IMR-90 (cell line): Measurements from ENCODE around the gene KRT72. TPM values are rescaled to one million over a fixed set of nuclear protein-coding genes. Genes with fewer than 3 reads are reported as not detected.

ENCODE experiments used
- ATAC-seq: fragments of 200-7000 bp; cut with Tn5 transposase; 2 replicates; pipeline ENCODE4 v1.9.1; 2020; ENCODE audit warnings: low read depth, mild to moderate bottlenecking, moderate library complexity
- Bru-seq: library from RNA; stranded (reverse); fragments of 400-500 nt; gene quantifications from one replicate; lab custom pipeline; 2021; lab: Mats Ljungman, UMichigan
- BruChase-seq, 2 experiments: library from RNA; stranded (reverse); fragments of 400-500 nt; gene quantifications; one replicate each; lab custom pipeline; 2021; lab: Mats Ljungman, UMichigan
- BruUV-seq: library from RNA; stranded (reverse); fragments of 400-500 nt; replicated peaks from 2 replicates; lab custom pipeline; 2021; lab: Mats Ljungman, UMichigan
- CTCF ChIA-PET: fragments of 300-600 bp; formaldehyde crosslinking; extraction: SDS; loops from one replicate; lab custom pipeline; 2021; ENCODE audit warnings: antibody characterized with exemption; lab: Yijun Ruan, JAX
- POLR2A ChIA-PET: fragments of 300-600 bp; sonication (Branson Sonifier 250); formaldehyde crosslinking; loops from one replicate; lab custom pipeline; 2022; ENCODE audit warnings: antibody characterized with exemption; ENCODE audit not compliant: unreplicated experiment; lab: Charles Lee
- DNase-seq: peaks from one replicate; pipeline ENCODE4 v3.0.0; 2013
- H2AFZ ChIP-seq: replicated peaks from 2 replicates; pipeline ENCODE3; 2013; ENCODE audit warnings: low read length, mild to moderate bottlenecking; ENCODE audit not compliant: poor library complexity
- H2AK5ac ChIP-seq: 2 replicates; pipeline ENCODE4 v1.6.1; 2013; ENCODE audit warnings: low read depth, low read length, inconsistent platforms
- H2AK9ac ChIP-seq: replicated peaks from 2 replicates; pipeline ENCODE3; 2013; ENCODE audit warnings: mild to moderate bottlenecking, low read depth, low read length, moderate library complexity; ENCODE audit not compliant: poor library complexity
- H2BK120ac ChIP-seq: 2 replicates; pipeline ENCODE4 v1.6.1; 2013; ENCODE audit warnings: low read depth, low read length, inconsistent platforms
- H2BK15ac ChIP-seq: 3 replicates; pipeline ENCODE4 v1.6.1; 2013; ENCODE audit warnings: low read depth, low read length, inconsistent platforms
- H2BK20ac ChIP-seq: 2 replicates; pipeline ENCODE4 v1.6.1; 2013; ENCODE audit warnings: low read depth, mild to moderate bottlenecking, inconsistent platforms, low read length, moderate library complexity
- H2BK5ac ChIP-seq: 2 replicates; pipeline ENCODE4 v1.6.1; 2013; ENCODE audit warnings: mild to moderate bottlenecking, low read depth, low read length, inconsistent platforms; ENCODE audit not compliant: poor library complexity, severe bottlenecking
- H3K14ac ChIP-seq: replicated peaks from 2 replicates; pipeline ENCODE4 v1.6.1; 2013; ENCODE audit warnings: low read depth, low read length, inconsistent platforms
- H3K18ac ChIP-seq: 2 replicates; pipeline ENCODE4 v1.6.1; 2013; ENCODE audit warnings: low read depth, low read length, control low read depth
- H3K23ac ChIP-seq: 2 replicates; pipeline ENCODE4 v1.6.1; 2013; ENCODE audit warnings: low read depth, low read length, inconsistent platforms
- H3K27ac ChIP-seq: 2 replicates; pipeline ENCODE4 v1.5.1; 2013; ENCODE audit warnings: mild to moderate bottlenecking, control low read depth, low read length; ENCODE audit not compliant: insufficient read depth
- H3K27me3 ChIP-seq: 2 replicates; pipeline ENCODE4 v1.6.1; 2013; ENCODE audit warnings: low read length; ENCODE audit not compliant: control insufficient read depth, insufficient read depth
- H3K36me3 ChIP-seq: 2 replicates; pipeline ENCODE4 v1.6.1; 2013; ENCODE audit warnings: low read length, mixed read lengths; ENCODE audit not compliant: control insufficient read depth, insufficient read depth
- H3K4ac ChIP-seq: 2 replicates; pipeline ENCODE4 v1.6.1; 2013; ENCODE audit warnings: low read depth, low read length, inconsistent platforms
- H3K4me1 ChIP-seq: 2 replicates; pipeline ENCODE4 v1.6.1; 2013; ENCODE audit warnings: low read length, mixed read lengths; ENCODE audit not compliant: control insufficient read depth, insufficient read depth
- H3K4me2 ChIP-seq: 2 replicates; pipeline ENCODE4 v1.6.1; 2013; ENCODE audit warnings: low read depth, mild to moderate bottlenecking, control low read depth, low read length, moderate library complexity
- H3K4me3 ChIP-seq: 2 replicates; pipeline ENCODE4 v1.5.1; 2013; ENCODE audit warnings: low read depth, mild to moderate bottlenecking, control low read depth, low read length, moderate library complexity; ENCODE audit not compliant: insufficient read depth
- H3K56ac ChIP-seq: 2 replicates; pipeline ENCODE4 v1.6.1; 2013; ENCODE audit warnings: low read length, inconsistent platforms; ENCODE audit not compliant: insufficient read depth; ENCODE audit errors: extremely low read depth
- H3K79me1 ChIP-seq, 2 experiments: 2 replicates each; pipeline ENCODE4 v1.6.1; 2013; ENCODE audit warnings: low read length in 2 of 2, inconsistent platforms in 1 of 2, low read depth in 1 of 2
- H3K9ac ChIP-seq: 2 replicates; pipeline ENCODE4 v1.6.1; 2013; ENCODE audit warnings: low read depth, low read length, control low read depth
- H3K9me1 ChIP-seq: 2 replicates; pipeline ENCODE4 v1.6.1; 2013; ENCODE audit warnings: low read length, inconsistent platforms; ENCODE audit not compliant: insufficient read depth
- H3K9me3 ChIP-seq: 2 replicates; pipeline ENCODE4 v1.6.1; 2013; ENCODE audit warnings: low read length; ENCODE audit not compliant: control insufficient read depth, insufficient read depth
- H4K20me1 ChIP-seq: 2 replicates; pipeline ENCODE4 v1.6.1; 2013; ENCODE audit warnings: low read length, inconsistent platforms; ENCODE audit not compliant: insufficient read depth
- H4K5ac ChIP-seq: 2 replicates; pipeline ENCODE4 v1.6.1; 2013; ENCODE audit warnings: mild to moderate bottlenecking, low read depth, low read length, control low read depth
- H4K8ac ChIP-seq, 2 experiments: 2 replicates each; pipeline ENCODE4 v1.6.1; 2013; ENCODE audit warnings: low read depth in 2 of 2, low read length in 2 of 2, control low read depth in 1 of 2, inconsistent platforms in 1 of 2
- H4K91ac ChIP-seq: 2 replicates; pipeline ENCODE4 v1.6.1; 2013; ENCODE audit warnings: low read depth, low read length, inconsistent platforms; ENCODE audit not compliant: insufficient read depth
- BHLHE40 ChIP-seq: fragments of 150-350 bp; IDR thresholded peaks from 2 replicates; pipeline ENCODE4 v1.6.1; 2016; ENCODE audit warnings: mild to moderate bottlenecking, low read depth, low read length
- CEBPB ChIP-seq: IDR thresholded peaks from 2 replicates; pipeline ENCODE4 v1.6.1; 2012; ENCODE audit warnings: low read depth, low read length, improper control_type of control experiment
- CHD1 ChIP-seq: IDR thresholded peaks from 2 replicates; pipeline ENCODE4 v1.6.1; 2012; ENCODE audit warnings: low read depth, low read length, improper control_type of control experiment
- CTCF ChIP-seq: conservative IDR thresholded peaks from 2 replicates; pipeline ENCODE4 v1.5.1; 2012; ENCODE audit warnings: mild to moderate bottlenecking, low read depth, low read length, improper control_type of control experiment
- FOS ChIP-seq: fragments of 150-350 bp; IDR thresholded peaks from 2 replicates; pipeline ENCODE4 v1.6.1; 2016; ENCODE audit warnings: low read depth, low read length
- MAFK ChIP-seq: IDR thresholded peaks from 2 replicates; pipeline ENCODE4 v1.6.1; 2012; ENCODE audit warnings: low read depth, low read length, improper control_type of control experiment
- MAZ ChIP-seq: IDR thresholded peaks from 2 replicates; pipeline ENCODE4 v1.6.1; 2012; ENCODE audit warnings: low read depth, mild to moderate bottlenecking, low read length, improper control_type of control experiment, moderate library complexity, borderline replicate concordance
- MXI1 ChIP-seq: IDR thresholded peaks from 2 replicates; pipeline ENCODE4 v1.6.1; 2012; ENCODE audit warnings: low read depth, mild to moderate bottlenecking, low read length, moderate library complexity, borderline replicate concordance
- NFE2L2 ChIP-seq: fragments of 150-350 bp; IDR thresholded peaks from 2 replicates; pipeline ENCODE4 v1.6.1; 2016; ENCODE audit warnings: low read depth, mild to moderate bottlenecking, low read length
- POLR2A ChIP-seq: IDR thresholded peaks from 2 replicates; pipeline ENCODE4 v1.6.1; 2012; ENCODE audit warnings: mild to moderate bottlenecking, low read depth, low read length
- RAD21 ChIP-seq: IDR thresholded peaks from 2 replicates; pipeline ENCODE4 v1.6.1; 2012; ENCODE audit warnings: low read length, improper control_type of control experiment
- RCOR1 ChIP-seq: IDR thresholded peaks from 2 replicates; pipeline ENCODE4 v1.6.1; 2012; ENCODE audit warnings: mild to moderate bottlenecking, low read length, improper control_type of control experiment; ENCODE audit not compliant: insufficient replicate concordance
- SMC3 ChIP-seq: fragments of 150-350 bp; IDR thresholded peaks from 2 replicates; pipeline ENCODE4 v1.6.1; 2016; ENCODE audit warnings: low read depth, mild to moderate bottlenecking, antibody characterized with exemption, low read length, moderate library complexity
- USF2 ChIP-seq: fragments of 150-350 bp; IDR thresholded peaks from 2 replicates; pipeline ENCODE4 v1.6.1; 2017; ENCODE audit warnings: mild to moderate bottlenecking, antibody characterized with exemption, low read length, low read depth
- WGBS, 2 experiments: methylation state at CpG; one replicate each; pipeline versions ENCODE4 v1.1.5 to v1.1.7; 2013; ENCODE audit warnings: missing lambda C conversion rate in 2 of 2; ENCODE audit not compliant: insufficient read length in 1 of 2; ENCODE audit errors: extremely low coverage in 2 of 2; 5-methylcytosine and 5-hydroxymethylcytosine counted together
- dilution Hi-C: fragments of 300-500 bp; cut with HindIII; formaldehyde crosslinking; loops from one replicate; pipeline ENCODE4 v1.14.3; 2018; ENCODE audit warnings: low sequenced_read_pairs; ENCODE audit not compliant: unreplicated experiment
- in situ Hi-C: fragments of 300-500 bp; cut with MboI; formaldehyde crosslinking; loops from 3 replicates; pipeline ENCODE4 v1.14.3; 2019; ENCODE audit warnings: low sequenced_read_pairs, inconsistent platforms, mixed read lengths
- intact Hi-C: fragments of 100-400 bp; cut with micrococcal nuclease; formaldehyde crosslinking; loops from 2 replicates; pipeline ENCODE4 v1.10.0; 2022
- long read RNA-seq: library from polyadenylated mRNA; unstranded; transcript quantifications from one replicate; pipeline ENCODE4 v2.0.0, GENCODE V29; 2021; ENCODE audit not compliant: unreplicated experiment
- polyA plus RNA-seq, 3 experiments: library from polyadenylated mRNA; depleted of rRNA; stranded (reverse); fragments of >200 nt; gene quantifications; 2 replicates each; pipeline ENCODE4 v1.2.3, GENCODE V29; 2012; ENCODE audit warnings: low replicate concordance in 1 of 3
- total RNA-seq: library from RNA; depleted of rRNA; stranded (reverse); fragments of >200 nt; gene quantifications from 2 replicates; pipeline ENCODE4 v1.2.3, GENCODE V29; 2012; rRNA removed
- TF ChIP-seq, protein P1 (sequence below): fragments of 150-350 bp; IDR thresholded peaks from 2 replicates; pipeline ENCODE4 v1.6.1; 2016; ENCODE audit warnings: low read depth, mild to moderate bottlenecking, low read length, moderate library complexity, borderline replicate concordance

KRT72 gene
- total RNA-seq (not detected in 2 replicates), polyA plus RNA-seq (2012; rRNA removed) (not detected in 2 replicates), Bru-seq, nascent RNA (not detected), BruChase-seq, experiment 1, labeled RNA remaining after a 6-hour chase (not detected), BruChase-seq, experiment 2, labeled RNA remaining after a 2-hour chase (not detected)
- not detected in 2 replicates for polyA plus RNA-seq (2012; cell fraction: cytosol; rRNA removed)
- polyA plus RNA-seq (2012; cell fraction: nucleus; rRNA removed; ENCODE audit: low replicate concordance) = not detected in 2 replicates
- long read RNA-seq = 0 reads

- H2AK5ac ChIP-seq = no peak within 1 kb of the TSS
- no peak within 1 kb of the TSS for H4K91ac ChIP-seq
- BruUV-seq = no TSS peak
- in situ Hi-C loops = no loop called here
- CTCF ChIA-PET = no interaction called here
- H2BK5ac ChIP-seq = no peak within 1 kb of the TSS
- no peak within 1 kb of the TSS for H3K4me3 ChIP-seq
- H3K79me1 ChIP-seq = no peaks in the 10 kb centered on the region
- dilution Hi-C loops = no loop called here
- H3K9me1 ChIP-seq = no peaks in the 10 kb centered on the region
- H2BK120ac ChIP-seq = no peak within 1 kb of the TSS
- no peaks in the 10 kb centered on the region for H3K4me1 ChIP-seq
- no peak for ATAC-seq
- no peak within 1 kb of the TSS for H3K4me2 ChIP-seq
- H4K20me1 ChIP-seq = no peaks in the 10 kb centered on the region
- no peak within 1 kb of the TSS for H4K8ac ChIP-seq
- no peak within 1 kb of the TSS for H2BK20ac ChIP-seq
- H3K14ac ChIP-seq = no peak within 1 kb of the TSS
- H2AFZ ChIP-seq = no peak within 1 kb of the TSS
- no peaks in the 10 kb centered on the region for H3K9me3 ChIP-seq
- H3K27me3 ChIP-seq = peaks cover 41% of the 10 kb centered on the region
- no peak within 1 kb of the TSS for H3K4ac ChIP-seq
- no peaks in the 10 kb centered on the region for H3K36me3 ChIP-seq
- no peak within 1 kb of the TSS for H4K5ac ChIP-seq
- no peak within 1 kb of the TSS for H3K27ac ChIP-seq
- H3K9ac ChIP-seq = no peak within 1 kb of the TSS
- DNase-seq = no peak
- WGBS, 2 experiments = 31% methylated on average over 24 of the region's 48 CpGs; no CpG with 5 or more reads in 1 of the 2 experiments
- no peak within 1 kb of the TSS for H2BK15ac ChIP-seq
- POLR2A ChIA-PET = no interaction called here
- H3K18ac ChIP-seq = no peak within 1 kb of the TSS
- H3K56ac ChIP-seq = no peak within 1 kb of the TSS
- H3K23ac ChIP-seq = no peak within 1 kb of the TSS
- intact Hi-C loops = no loop called here
- no peak within 1 kb of the TSS for H2AK9ac ChIP-seq
- TF ChIP-seq CHD1 = no peak
- no peak for TF ChIP-seq CEBPB
- no peak for TF ChIP-seq RCOR1
- no peak for TF ChIP-seq RAD21
- TF ChIP-seq, protein P1, sequence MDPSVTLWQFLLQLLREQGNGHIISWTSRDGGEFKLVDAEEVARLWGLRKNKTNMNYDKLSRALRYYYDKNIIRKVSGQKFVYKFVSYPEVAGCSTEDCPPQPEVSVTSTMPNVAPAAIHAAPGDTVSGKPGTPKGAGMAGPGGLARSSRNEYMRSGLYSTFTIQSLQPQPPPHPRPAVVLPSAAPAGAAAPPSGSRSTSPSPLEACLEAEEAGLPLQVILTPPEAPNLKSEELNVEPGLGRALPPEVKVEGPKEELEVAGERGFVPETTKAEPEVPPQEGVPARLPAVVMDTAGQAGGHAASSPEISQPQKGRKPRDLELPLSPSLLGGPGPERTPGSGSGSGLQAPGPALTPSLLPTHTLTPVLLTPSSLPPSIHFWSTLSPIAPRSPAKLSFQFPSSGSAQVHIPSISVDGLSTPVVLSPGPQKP = no peak
- no peak for TF ChIP-seq CTCF
- TF ChIP-seq MAFK = no peak
- TF ChIP-seq MXI1 = no peak
- no peak for TF ChIP-seq BHLHE40
- no peak for TF ChIP-seq SMC3
- no peak for TF ChIP-seq POLR2A
- TF ChIP-seq USF2 = no peak
- no peak for TF ChIP-seq MAZ
- no peak for TF ChIP-seq FOS
- TF ChIP-seq NFE2L2 = no peak
These were observed at the start of gene KRT72 for GRCh38 chr12:52600941-52601481. Gene KRT72 (minus strand): TSS chr12:52601463. CDS start chr12:52601452, 11 bp downstream.
